ENCODE measurements around the gene SLC25A39. TPM values are rescaled to one million over a fixed set of nuclear protein-coding genes. Genes with fewer than 3 reads are reported as not detected.

The SLC25A39 gene
- total and polyA plus RNA-seq, 2 donors (not counting 1 experiment from before 2014, with no cell fraction given), result 35.3 to 70.2 TPM

GRCh38 chr17:44362949-44363612 lies 38.5 kb upstream of the SLC25A39 start:
- TF ChIP-seq EZH2 (IDR thresholded peaks at IDR 0.05; ENCODE audit: low read length, missing control alignments) (no peak), CTCF (conservative IDR thresholded peaks at IDR 0.05 in 1 of 2, IDR thresholded peaks at IDR 0.05 in 1 of 2; ENCODE audit: low read depth in 1 of 2, low read length in 2 of 2) (no peak)

DNA sequence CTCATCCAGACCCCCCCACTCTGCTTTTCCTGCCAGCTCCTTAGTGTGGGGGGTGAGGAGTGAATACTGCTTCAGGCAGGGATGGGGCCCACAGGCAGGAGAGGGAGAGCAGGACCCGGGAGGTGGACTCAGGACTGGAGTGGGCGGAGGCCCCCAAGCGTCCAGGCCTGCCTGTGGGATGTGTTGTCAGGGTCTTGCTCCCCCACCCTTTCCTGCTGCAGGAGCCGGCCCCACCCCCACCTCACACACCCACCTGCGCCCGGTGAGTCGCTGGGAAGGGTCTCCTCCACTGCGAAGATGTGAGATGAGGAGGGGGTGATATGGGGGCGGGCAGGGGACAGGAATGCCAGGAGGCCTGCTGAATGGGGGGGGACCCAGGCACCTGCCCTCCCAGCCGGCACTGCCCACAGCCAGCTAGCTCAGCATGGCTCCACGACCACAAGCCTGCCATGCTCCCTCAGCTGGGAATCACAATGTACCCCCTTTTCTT lies 37.9 kb upstream of the SLC25A39 start:
- peak overlapping the region; percentile 50 to 81 (median 58) for H3K4me3 ChIP-seq (replicated peaks in 1 of 4; ENCODE audit: control extremely low read depth in 1 of 4, insufficient read depth in 1 of 4, low read depth in 3 of 4, low read length in 4 of 4)
- no peaks in the 10 kb centered on the region for H3K79me2 ChIP-seq (ENCODE audit: control insufficient read depth, insufficient read depth, low read length)
- H3K36me3 ChIP-seq (ENCODE audit: control insufficient read depth, insufficient read depth, low read length), result no peaks in the 10 kb centered on the region
- H4K20me1 ChIP-seq (ENCODE audit: control insufficient read depth, extremely low read depth, insufficient read depth, low read length), result no peaks in the 10 kb centered on the region
- TF ChIP-seq EZH2 (IDR thresholded peaks at IDR 0.05; ENCODE audit: low read length, missing control alignments), result no peak
- no peak for TF ChIP-seq CTCF (conservative IDR thresholded peaks at IDR 0.05 in 1 of 2, IDR thresholded peaks at IDR 0.05 in 1 of 2; ENCODE audit: low read depth in 1 of 2, low read length in 2 of 2)
- no peaks in the 10 kb centered on the region for H3K9me3 ChIP-seq (ENCODE audit: control insufficient read depth, insufficient read depth, low read depth, low read length)
- no peak for DNase-seq (ENCODE audit: low read depth in 2 of 2)
- H3K9ac ChIP-seq (ENCODE audit: insufficient read depth, low read length), result no peak overlapping the region
- H3K4me1 ChIP-seq (ENCODE audit: control insufficient read depth, extremely low read depth, insufficient read depth, low read length), result peaks cover 5% of the 10 kb centered on the region
- H3K4me2 ChIP-seq (ENCODE audit: extremely low read depth, insufficient read depth, low read length), result peak overlapping the region; percentile 59
- H3K27ac ChIP-seq (ENCODE audit: insufficient read depth, low read length), result no peak overlapping the region
- no peak overlapping the region for H2AFZ ChIP-seq (ENCODE audit: low read length)
- H3K27me3 ChIP-seq (ENCODE audit: control insufficient read depth, insufficient read depth, low read length), result peaks cover 19% of the 10 kb centered on the region

More at GRCh38 chr17:44362949-44363612, 38.5 kb upstream of the SLC25A39 start:
- H3K4me1 ChIP-seq (ENCODE audit: control insufficient read depth, extremely low read depth, insufficient read depth, low read length), result peaks cover 5% of the 10 kb centered on the region
- H3K79me2 ChIP-seq (ENCODE audit: control insufficient read depth, insufficient read depth, low read length), result no peaks in the 10 kb centered on the region
- H3K4me3 ChIP-seq (replicated peaks in 1 of 4; ENCODE audit: control extremely low read depth in 1 of 4, insufficient read depth in 1 of 4, low read depth in 3 of 4, low read length in 4 of 4), result peak overlapping the region; percentile 50 to 81 (median 58)
- H3K9me3 ChIP-seq (ENCODE audit: control insufficient read depth, insufficient read depth, low read depth, low read length), result no peaks in the 10 kb centered on the region
- peak overlapping the region; percentile 52 for H3K9ac ChIP-seq (ENCODE audit: insufficient read depth, low read length)
- no peaks in the 10 kb centered on the region for H4K20me1 ChIP-seq (ENCODE audit: control insufficient read depth, extremely low read depth, insufficient read depth, low read length)
- peak overlapping the region; percentile 12 for H2AFZ ChIP-seq (ENCODE audit: low read length)
- peaks cover 20% of the 10 kb centered on the region for H3K27me3 ChIP-seq (ENCODE audit: control insufficient read depth, insufficient read depth, low read length)
- no peak for DNase-seq (ENCODE audit: low read depth in 2 of 2)
- no peaks in the 10 kb centered on the region for H3K36me3 ChIP-seq (ENCODE audit: control insufficient read depth, insufficient read depth, low read length)
- no peak overlapping the region for H3K27ac ChIP-seq (ENCODE audit: insufficient read depth, low read length)
- peak overlapping the region; percentile 80 for H3K4me2 ChIP-seq (ENCODE audit: extremely low read depth, insufficient read depth, low read length)

GRCh38 chr17:44361292-44362260 lies 37.0 kb upstream of the SLC25A39 start:
- H3K27ac ChIP-seq (ENCODE audit: insufficient read depth, low read length), result no peak overlapping the region
- H4K20me1 ChIP-seq (ENCODE audit: control insufficient read depth, extremely low read depth, insufficient read depth, low read length), result no peaks in the 10 kb centered on the region
- peak overlapping the region in 1 of 4 experiments; percentile 81 for H3K4me3 ChIP-seq (replicated peaks in 1 of 4; ENCODE audit: control extremely low read depth in 1 of 4, insufficient read depth in 1 of 4, low read depth in 3 of 4, low read length in 4 of 4)

More at GRCh38 chr17:44361292-44362260, 37.0 kb upstream of the SLC25A39 start:
- no peak overlapping the region for H3K4me2 ChIP-seq (ENCODE audit: extremely low read depth, insufficient read depth, low read length)
- no peak for TF ChIP-seq CTCF (conservative IDR thresholded peaks at IDR 0.05 in 1 of 2, IDR thresholded peaks at IDR 0.05 in 1 of 2; ENCODE audit: low read depth in 1 of 2, low read length in 2 of 2)
- no peak for TF ChIP-seq EZH2 (IDR thresholded peaks at IDR 0.05; ENCODE audit: low read length, missing control alignments)
- H3K27me3 ChIP-seq (ENCODE audit: control insufficient read depth, insufficient read depth, low read length), result peaks cover 14% of the 10 kb centered on the region
- H3K9ac ChIP-seq (ENCODE audit: insufficient read depth, low read length), result no peak overlapping the region
- H2AFZ ChIP-seq (ENCODE audit: low read length), result no peak overlapping the region
- H3K4me1 ChIP-seq (ENCODE audit: control insufficient read depth, extremely low read depth, insufficient read depth, low read length), result peaks cover 5% of the 10 kb centered on the region
- H3K36me3 ChIP-seq (ENCODE audit: control insufficient read depth, insufficient read depth, low read length), result no peaks in the 10 kb centered on the region
- no peaks in the 10 kb centered on the region for H3K9me3 ChIP-seq (ENCODE audit: control insufficient read depth, insufficient read depth, low read depth, low read length)
- no peak for DNase-seq (ENCODE audit: low read depth in 2 of 2)
- H3K79me2 ChIP-seq (ENCODE audit: control insufficient read depth, insufficient read depth, low read length), result no peaks in the 10 kb centered on the region
